Measurements from ENCODE around the gene PAF1. TPM values are rescaled to one million over a fixed set of nuclear protein-coding genes. Genes with fewer than 3 reads are reported as not detected.

Gene PAF1
- total RNA-seq, 2 experiments from 2014 or later: 33.1 to 45.9 TPM

DNA sequence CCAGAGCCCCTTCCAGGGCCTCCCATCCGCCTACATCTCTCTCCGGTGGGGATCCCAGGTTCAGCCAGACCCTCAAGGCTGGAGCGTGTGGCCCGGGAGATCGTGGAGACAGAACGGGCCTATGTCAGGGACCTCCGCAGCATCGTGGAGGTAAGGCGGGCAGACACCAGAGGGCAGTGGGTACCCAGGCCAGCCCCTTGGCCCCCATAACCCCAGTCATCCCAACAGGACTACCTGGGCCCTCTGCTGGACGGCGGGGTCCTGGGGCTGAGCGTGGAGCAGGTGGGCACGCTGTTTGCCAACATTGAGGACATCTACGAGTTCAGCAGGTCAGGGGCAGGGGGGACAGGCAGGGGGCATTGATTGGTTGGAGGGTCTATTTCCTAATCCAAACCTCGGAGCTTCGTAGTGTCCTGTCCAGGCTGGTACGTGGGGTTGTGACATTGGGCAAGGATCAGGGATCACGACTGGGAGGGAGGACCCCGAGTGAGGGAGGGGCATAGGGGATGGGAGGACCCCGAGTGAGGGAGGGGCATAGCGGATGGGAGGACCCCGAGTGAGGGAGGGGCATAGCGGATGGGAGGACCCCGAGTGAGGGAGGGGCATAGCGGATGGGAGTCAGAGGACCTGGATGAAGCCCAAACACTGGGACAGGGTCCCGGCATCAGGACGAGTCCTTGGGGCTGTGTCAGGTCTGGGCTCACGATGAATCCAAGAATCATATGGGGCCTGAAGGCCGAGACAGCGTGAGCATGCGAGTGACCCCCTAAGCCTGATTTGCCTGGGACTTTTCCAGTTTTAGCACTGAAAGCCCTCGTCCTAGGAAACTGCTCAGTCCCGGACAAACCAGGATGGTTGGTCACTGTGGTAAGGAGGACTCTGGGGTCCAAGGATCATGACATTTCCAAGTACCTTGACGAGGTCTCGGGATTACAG lies 24.5 kb upstream of the PAF1 start:
- Histone ChIP-seq H3K9me2 (ENCODE audit: insufficient read depth, low read length) (no peaks in the 10 kb centered on the region), H3K4me1 (ENCODE audit: insufficient read depth, low read length, poor library complexity, severe bottlenecking) (peaks cover 26% of the 10 kb centered on the region), H4K20me1 (ENCODE audit: insufficient read depth, low read length) (no peaks in the 10 kb centered on the region), H3K27ac (ENCODE audit: low read depth, low read length, poor library complexity, severe bottlenecking) (no peak overlapping the region), H3K9me3 (ENCODE audit: low read length) (no peaks in the 10 kb centered on the region), H3K36me3 (ENCODE audit: insufficient read depth, low read length) (peaks cover 27% of the 10 kb centered on the region), H3K4me3 (ENCODE audit: low read depth, low read length, poor library complexity, severe bottlenecking) (no peak overlapping the region), H2AFZ (ENCODE audit: low read length) (no peak overlapping the region), H3K4me2 (ENCODE audit: low read length) (peak overlapping the region; percentile 83), H3K79me2 (ENCODE audit: insufficient read depth, low read depth, low read length) (peaks cover 16% of the 10 kb centered on the region; the same call in 1 of the 2 replicates)
- TF ChIP-seq EZH2phosphoT487 (IDR thresholded peaks at IDR 0.05; ENCODE audit: borderline replicate concordance, low read depth, low read length): no peak
- 0 out of 2 replicates have a peak, but pooled peaks have one; percentile 22 for TF ChIP-seq CTCF (conservative IDR thresholded peaks at IDR 0.05; ENCODE audit: low read length)
- intact Hi-C loops (cut with micrococcal nuclease; ENCODE audit: unreplicated experiment): no loop called here
- no TSS peak for BruUV-seq (replicated peaks)
- no peak for DNase-seq (ENCODE audit: low spot score)
- ChIA-PET CTCF (ENCODE audit: unreplicated experiment) (no interaction called here), POLR2A (interaction anchor here (0.6 kb wide), 1 partner anchor 77 kb away, joined by 3 read pairs; no protein-coding TSS in a partner anchor)

GRCh38 chr19:39413911-39414608 lies 23.2 kb upstream of the PAF1 start:
- peaks cover 20% of the 10 kb centered on the region; the same call in 1 of the 2 replicates for H3K79me2 ChIP-seq (ENCODE audit: insufficient read depth, low read depth, low read length)
- no peaks in the 10 kb centered on the region for H4K20me1 ChIP-seq (ENCODE audit: insufficient read depth, low read length)
- peaks cover 33% of the 10 kb centered on the region for H3K4me1 ChIP-seq (ENCODE audit: insufficient read depth, low read length, poor library complexity, severe bottlenecking)
- CTCF ChIA-PET (ENCODE audit: unreplicated experiment): no interaction called here
- peak overlapping the region; percentile 83 for H3K4me2 ChIP-seq (ENCODE audit: low read length)
- no peak overlapping the region for H2AFZ ChIP-seq (ENCODE audit: low read length)
- DNase-seq (ENCODE audit: low spot score): no peak
- H3K36me3 ChIP-seq (ENCODE audit: insufficient read depth, low read length): peaks cover 24% of the 10 kb centered on the region
- intact Hi-C loops (cut with micrococcal nuclease; ENCODE audit: unreplicated experiment): no loop called here
- H3K27ac ChIP-seq (ENCODE audit: low read depth, low read length, poor library complexity, severe bottlenecking): peak overlapping the region; percentile 70
- no TSS peak for BruUV-seq (replicated peaks)
- TF ChIP-seq EZH2phosphoT487 (IDR thresholded peaks at IDR 0.05; ENCODE audit: borderline replicate concordance, low read depth, low read length) (no peak), CTCF (conservative IDR thresholded peaks at IDR 0.05; ENCODE audit: low read length) (peak; percentile 57)
- POLR2A ChIA-PET: interaction anchor here (0.8 to 1.0 kb wide), 2 partner anchors 16 to 119 kb away, joined by 3 to 4 read pairs; no protein-coding TSS in a partner anchor
- H3K9me3 ChIP-seq (ENCODE audit: low read length): no peaks in the 10 kb centered on the region
- H3K9me2 ChIP-seq (ENCODE audit: insufficient read depth, low read length): no peaks in the 10 kb centered on the region
- peak overlapping the region; percentile 89 for H3K4me3 ChIP-seq (ENCODE audit: low read depth, low read length, poor library complexity, severe bottlenecking)

Measured in OCI-LY7 (cell line).